DOHH2 (cell line): ENCODE data around the gene DHH.

ENCODE experiments used
- H3F3A ChIP-seq: fragments of 200-600 bp; sonication (generic), shearing (Covaris generic); 2 replicates; pipeline ENCODE4 v1.6.0; 2016; ENCODE audit warnings: antibody characterized with exemption, mild to moderate bottlenecking; ENCODE audit not compliant: control insufficient read depth, insufficient read depth
- H3K27ac ChIP-seq: fragments of 200-600 bp; sonication (generic); 2 replicates; pipeline ENCODE4 v1.5.1; 2014; ENCODE audit warnings: low read depth, mild to moderate bottlenecking, low read length, moderate library complexity
- H3K27me3 ChIP-seq: fragments of 200-600 bp; sonication (generic); 2 replicates; pipeline ENCODE4 v1.6.1; 2014; ENCODE audit warnings: mild to moderate bottlenecking, low read length, mixed read lengths; ENCODE audit not compliant: control insufficient read depth
- H3K36me3 ChIP-seq: fragments of 200-600 bp; sonication (generic); 2 replicates; pipeline ENCODE4 v1.6.1; 2014; ENCODE audit warnings: mild to moderate bottlenecking, low read length, moderate library complexity, mixed read lengths; ENCODE audit not compliant: control insufficient read depth
- H3K4me1 ChIP-seq: fragments of 200-600 bp; sonication (generic); 2 replicates; pipeline ENCODE4 v1.6.1; 2014; ENCODE audit warnings: mild to moderate bottlenecking, low read length, mixed read lengths; ENCODE audit not compliant: control insufficient read depth
- H3K4me2 ChIP-seq: fragments of 200-600 bp; sonication (generic); 2 replicates; pipeline ENCODE4 v1.6.0; 2014; ENCODE audit warnings: mild to moderate bottlenecking, low read length, moderate library complexity
- H3K4me3 ChIP-seq: fragments of 200-600 bp; sonication (generic); 2 replicates; pipeline ENCODE4 v1.5.1; 2014; ENCODE audit warnings: mild to moderate bottlenecking, low read length, mixed read lengths
- H3K79me2 ChIP-seq: fragments of 200-600 bp; sonication (generic); 2 replicates; pipeline ENCODE4 v1.6.1; 2014; ENCODE audit warnings: mild to moderate bottlenecking, low read length, mixed read lengths; ENCODE audit not compliant: control insufficient read depth
- H3K9me2 ChIP-seq: fragments of 200-600 bp; sonication (generic); replicated peaks from 2 replicates; pipeline ENCODE4 v1.6.1; 2014; ENCODE audit warnings: mild to moderate bottlenecking, low read length, mixed read lengths; ENCODE audit not compliant: control insufficient read depth
- H3K9me3 ChIP-seq: fragments of 200-600 bp; sonication (generic); 2 replicates; pipeline ENCODE4 v1.6.1; 2014; ENCODE audit warnings: antibody characterized with exemption, low read length, mixed read lengths; ENCODE audit not compliant: control insufficient read depth, insufficient read depth
- H4K20me1 ChIP-seq: fragments of 200-600 bp; sonication (generic); 2 replicates; pipeline ENCODE4 v1.6.0; 2014; ENCODE audit warnings: low read depth, mild to moderate bottlenecking, antibody characterized with exemption, low read length, moderate library complexity; ENCODE audit not compliant: control insufficient read depth, insufficient read depth
- EZH2phosphoT487 ChIP-seq: fragments of 200-600 bp; sonication (generic); IDR thresholded peaks from 2 replicates; pipeline ENCODE4 v1.6.1; 2017; ENCODE audit warnings: borderline replicate concordance, mild to moderate bottlenecking, antibody characterized with exemption, low read length, moderate library complexity, mixed read lengths
- TF ChIP-seq, protein P1 (sequence below): fragments of 200-600 bp; sonication (generic); IDR thresholded peaks from one replicate; pipeline ENCODE4 v1.5.1; 2014; ENCODE audit warnings: antibody characterized with exemption, mild to moderate bottlenecking, low read depth, low read length; ENCODE audit not compliant: poor library complexity, severe bottlenecking

Gene DHH

GRCh38 chr12:49086116-49086515 lies 8.5 kb downstream of the DHH start:
- H3F3A ChIP-seq: no peaks in the 10 kb centered on the region
- H4K20me1 ChIP-seq: no peaks in the 10 kb centered on the region
- no peak overlapping the region for H3K4me3 ChIP-seq
- peaks cover 22% of the 10 kb centered on the region for H3K4me1 ChIP-seq
- TF ChIP-seq, protein P1, sequence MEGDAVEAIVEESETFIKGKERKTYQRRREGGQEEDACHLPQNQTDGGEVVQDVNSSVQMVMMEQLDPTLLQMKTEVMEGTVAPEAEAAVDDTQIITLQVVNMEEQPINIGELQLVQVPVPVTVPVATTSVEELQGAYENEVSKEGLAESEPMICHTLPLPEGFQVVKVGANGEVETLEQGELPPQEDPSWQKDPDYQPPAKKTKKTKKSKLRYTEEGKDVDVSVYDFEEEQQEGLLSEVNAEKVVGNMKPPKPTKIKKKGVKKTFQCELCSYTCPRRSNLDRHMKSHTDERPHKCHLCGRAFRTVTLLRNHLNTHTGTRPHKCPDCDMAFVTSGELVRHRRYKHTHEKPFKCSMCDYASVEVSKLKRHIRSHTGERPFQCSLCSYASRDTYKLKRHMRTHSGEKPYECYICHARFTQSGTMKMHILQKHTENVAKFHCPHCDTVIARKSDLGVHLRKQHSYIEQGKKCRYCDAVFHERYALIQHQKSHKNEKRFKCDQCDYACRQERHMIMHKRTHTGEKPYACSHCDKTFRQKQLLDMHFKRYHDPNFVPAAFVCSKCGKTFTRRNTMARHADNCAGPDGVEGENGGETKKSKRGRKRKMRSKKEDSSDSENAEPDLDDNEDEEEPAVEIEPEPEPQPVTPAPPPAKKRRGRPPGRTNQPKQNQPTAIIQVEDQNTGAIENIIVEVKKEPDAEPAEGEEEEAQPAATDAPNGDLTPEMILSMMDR: no peak
- TF ChIP-seq EZH2phosphoT487: no peak
- no peaks in the 10 kb centered on the region for H3K9me2 ChIP-seq
- H3K4me2 ChIP-seq: no peak overlapping the region
- H3K27me3 ChIP-seq: peaks cover 37% of the 10 kb centered on the region
- no peaks in the 10 kb centered on the region for H3K9me3 ChIP-seq
- no peaks in the 10 kb centered on the region for H3K36me3 ChIP-seq
- H3K79me2 ChIP-seq: no peaks in the 10 kb centered on the region
- H3K27ac ChIP-seq: no peak overlapping the region

DNA sequence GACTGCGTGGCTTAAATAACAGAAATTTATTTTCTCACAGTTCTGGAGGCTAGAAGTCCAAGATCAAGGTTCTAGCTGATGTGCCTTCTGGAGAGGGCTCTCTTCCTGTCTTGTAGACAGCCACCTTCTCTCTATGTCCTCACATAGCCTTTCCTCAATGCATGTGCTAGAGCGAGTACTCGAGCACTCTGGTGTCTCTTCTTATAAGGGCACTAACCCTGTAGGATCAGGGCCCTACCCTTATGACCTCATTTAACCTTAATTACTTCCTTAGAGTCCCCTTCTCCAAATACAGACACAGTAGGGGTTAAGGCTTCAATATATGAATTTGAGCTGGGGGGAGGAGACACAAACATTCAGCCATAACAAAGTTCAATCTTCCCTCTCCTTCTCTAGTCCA lies 10.2 kb downstream of the DHH start:
- H3K9me3 ChIP-seq: no peaks in the 10 kb centered on the region
- H3K27ac ChIP-seq: no peak overlapping the region
- H3K9me2 ChIP-seq: no peaks in the 10 kb centered on the region
- no peak overlapping the region for H3K4me2 ChIP-seq
- H3K4me3 ChIP-seq: no peak overlapping the region
- no peak for TF ChIP-seq EZH2phosphoT487
- TF ChIP-seq, protein P1: no peak
- no peaks in the 10 kb centered on the region for H3K36me3 ChIP-seq
- no peaks in the 10 kb centered on the region for H3F3A ChIP-seq
- no peaks in the 10 kb centered on the region for H3K79me2 ChIP-seq
- peaks cover 12% of the 10 kb centered on the region for H3K4me1 ChIP-seq
- H3K27me3 ChIP-seq: peaks cover 25% of the 10 kb centered on the region
- no peaks in the 10 kb centered on the region for H4K20me1 ChIP-seq

DNA sequence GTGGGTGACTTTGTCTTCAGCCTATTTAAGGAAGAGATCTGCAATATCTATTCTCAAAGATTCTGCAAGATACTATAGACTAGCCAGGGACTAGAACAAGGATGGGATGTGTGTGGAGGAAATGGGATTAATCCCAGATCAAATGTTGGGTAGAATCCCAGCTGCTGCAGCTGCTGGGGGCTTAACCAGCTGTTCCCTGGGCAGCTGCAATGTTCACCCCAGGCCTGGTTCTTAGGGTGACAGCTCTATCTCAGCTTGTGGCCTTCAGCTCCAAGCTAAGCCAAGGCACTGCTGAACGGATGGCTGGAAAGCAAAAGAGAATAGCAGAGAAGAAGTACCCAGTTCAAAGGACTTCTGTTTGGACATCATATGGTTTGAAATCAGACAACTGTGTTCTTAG lies 14.8 kb downstream of the DHH start:
- peaks cover 13% of the 10 kb centered on the region for H3K27me3 ChIP-seq
- no peak overlapping the region for H3K27ac ChIP-seq
- H3K79me2 ChIP-seq: no peaks in the 10 kb centered on the region
- H3K36me3 ChIP-seq: no peaks in the 10 kb centered on the region
- H4K20me1 ChIP-seq: no peaks in the 10 kb centered on the region
- H3K9me2 ChIP-seq: no peaks in the 10 kb centered on the region
- H3K4me1 ChIP-seq: no peaks in the 10 kb centered on the region
- H3F3A ChIP-seq: no peaks in the 10 kb centered on the region
- TF ChIP-seq EZH2phosphoT487: no peak
- TF ChIP-seq, protein P1: no peak
- H3K9me3 ChIP-seq: no peaks in the 10 kb centered on the region
- H3K4me3 ChIP-seq: no peak overlapping the region
- H3K4me2 ChIP-seq: no peak overlapping the region

DNA sequence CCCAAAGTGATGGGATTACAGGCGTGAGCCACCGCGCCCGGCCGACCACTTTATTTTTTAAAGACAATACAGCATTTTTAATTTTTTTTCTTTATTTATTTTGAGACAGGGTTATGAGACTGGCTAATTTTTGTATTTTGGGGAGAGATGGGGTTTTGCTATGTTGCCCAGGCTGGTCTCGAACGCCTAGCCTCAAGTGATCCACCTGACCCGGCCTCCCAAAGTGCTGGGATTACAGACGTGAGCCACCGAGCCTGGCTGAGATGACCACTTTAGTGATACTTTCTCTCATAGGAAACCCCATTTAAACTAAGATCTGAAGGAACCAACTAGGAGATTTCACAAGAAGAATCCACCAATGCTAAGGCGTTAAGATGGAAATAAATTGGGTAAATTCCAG lies 23.6 kb downstream of the DHH start:
- H4K20me1 ChIP-seq: no peaks in the 10 kb centered on the region
- peaks cover 13% of the 10 kb centered on the region for H3K4me1 ChIP-seq
- peaks cover 7% of the 10 kb centered on the region; the same call in 1 of the 2 replicates for H3K27me3 ChIP-seq
- no peaks in the 10 kb centered on the region for H3K9me3 ChIP-seq
- H3K9me2 ChIP-seq: no peaks in the 10 kb centered on the region
- no peaks in the 10 kb centered on the region for H3F3A ChIP-seq
- no peaks in the 10 kb centered on the region for H3K36me3 ChIP-seq
- H3K79me2 ChIP-seq: no peaks in the 10 kb centered on the region
- H3K27ac ChIP-seq: no peak overlapping the region
- H3K4me2 ChIP-seq: no peak overlapping the region
- TF ChIP-seq, protein P1: no peak
- no peak for TF ChIP-seq EZH2phosphoT487
- H3K4me3 ChIP-seq: no peak overlapping the region
